Stimulated activated CD4-positive, alpha-beta T cell treated with anti-CD3 and anti-CD28 coated beads, Interleukin-2, amount 100 ng/mL, for 48 hours (primary cell): Measurements from ENCODE around the gene ROGDI.
"Not testable (repeated sequence)": the region's sequence is repeated elsewhere in the genome, so short reads cannot be mapped to it uniquely, and the experiment has no call there.

ENCODE experiments used
- DNase-seq, 2 donors: peaks; one replicate each; pipeline ENCODE4 v3.0.0-alpha.2; 2020

Gene ROGDI

DNA sequence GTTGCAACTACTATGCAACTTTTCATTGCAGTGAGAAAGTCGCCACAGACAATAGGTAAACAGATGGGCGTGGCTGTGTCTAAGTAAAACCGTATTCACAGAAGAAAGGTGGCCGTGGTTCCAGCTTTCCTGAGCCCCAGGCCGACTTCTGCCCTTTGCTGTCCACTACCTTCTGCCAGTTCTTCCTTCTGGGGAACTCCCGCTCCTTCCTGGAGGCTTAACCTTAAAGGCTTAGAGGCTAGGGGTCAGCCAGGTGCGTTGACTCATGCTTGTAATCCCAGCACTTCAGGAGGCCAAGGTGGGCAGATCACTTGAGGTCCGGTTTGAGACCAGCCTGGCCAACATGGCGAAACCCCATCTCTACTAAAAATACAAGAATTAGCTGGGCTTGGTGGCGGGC is 12.2 kb downstream of the ROGDI start:
- DNase-seq = no peak

- no peak for DNase-seq
Measured at GRCh38 chr16:4788910-4789309, 13.5 kb downstream of the ROGDI start.

GRCh38 chr16:4788489-4788889 is 13.9 kb downstream of the ROGDI start:
- DNase-seq = no peak

DNA sequence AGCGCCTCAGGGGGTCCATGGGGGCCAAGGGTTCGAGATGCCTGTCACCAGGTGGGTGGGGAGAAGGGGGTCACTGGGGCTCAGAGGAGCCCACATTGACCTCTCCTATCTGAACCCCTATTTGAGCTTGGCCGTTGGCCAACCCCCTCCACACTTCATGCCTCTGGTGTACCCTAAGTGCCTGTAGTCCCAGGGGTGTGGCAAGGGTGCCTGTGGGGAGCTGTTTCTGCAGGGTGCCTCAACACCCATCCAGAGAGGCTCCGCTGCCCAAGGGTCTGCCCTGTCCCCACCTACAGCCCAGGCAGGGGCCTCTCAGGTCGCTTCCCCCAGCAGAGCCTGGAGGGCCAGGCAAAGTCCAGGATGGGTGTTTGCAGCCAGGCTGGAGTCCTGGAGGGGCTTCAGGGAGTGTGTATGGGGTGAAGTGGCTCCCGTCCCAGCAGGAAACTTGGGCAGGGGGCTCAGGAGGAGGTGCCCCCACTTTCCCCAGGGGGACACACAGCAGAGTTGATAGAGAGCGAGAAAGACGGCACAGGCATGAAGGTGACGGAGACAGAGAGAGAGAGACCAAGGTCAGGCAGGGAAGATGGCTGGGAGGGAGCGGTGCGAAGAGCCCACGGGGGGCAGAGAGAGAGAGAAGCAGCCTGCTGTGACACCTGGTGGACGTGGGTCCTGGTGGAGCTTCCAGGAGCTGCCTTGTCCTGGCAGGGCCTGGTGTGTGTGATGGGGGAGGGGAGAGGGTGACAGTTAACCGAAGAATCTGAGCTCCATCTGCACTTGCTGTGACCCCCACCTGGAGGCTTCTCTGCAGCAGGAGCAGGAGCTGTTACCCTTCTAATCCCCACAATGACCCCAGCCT is 14.6 kb downstream of the ROGDI start, which contains the start of gene SEPTIN12:
Gene SEPTIN12 (minus strand): TSS at position 719 of the 856 bp plus-strand sequence. CDS start 700 bp downstream, at position 19.
- DNase-seq = no peak

- no peak for DNase-seq
Measured at GRCh38 chr16:4787068-4787467, 15.4 kb downstream of the ROGDI start.

DNA sequence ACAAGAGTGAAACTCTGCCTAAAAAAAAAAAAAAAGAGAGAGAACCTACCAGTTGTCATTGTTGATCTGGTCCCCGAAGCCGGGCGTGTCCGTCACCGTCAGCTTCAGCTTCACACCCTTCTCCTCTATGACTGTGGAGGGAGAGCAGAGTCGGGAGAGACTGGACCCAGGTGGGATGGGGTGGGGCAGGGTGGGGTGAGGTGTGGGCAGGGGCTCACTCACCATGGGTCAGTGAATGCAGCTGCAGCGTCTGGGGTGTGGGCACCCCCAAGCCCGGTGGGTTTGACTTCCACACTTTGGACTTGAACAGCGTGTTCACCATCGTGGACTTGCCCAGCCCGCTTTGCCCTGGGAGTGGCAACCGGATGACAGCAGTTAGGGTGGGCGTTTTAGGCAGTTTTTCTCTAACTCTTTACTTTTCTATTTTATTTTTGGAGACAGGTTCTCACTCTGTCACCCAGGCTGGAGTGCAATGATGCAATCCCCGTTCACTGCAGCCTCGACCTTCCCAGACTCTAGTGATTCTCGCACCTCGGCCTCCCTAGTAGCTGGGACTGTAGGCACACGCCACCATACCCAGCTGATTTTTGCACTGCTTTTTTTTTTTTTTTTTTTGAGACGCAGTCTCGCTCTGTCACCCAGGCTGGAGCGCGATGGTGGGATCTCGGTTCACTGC is 16.5 kb downstream of the ROGDI start:
- DNase-seq = no peak

DNA sequence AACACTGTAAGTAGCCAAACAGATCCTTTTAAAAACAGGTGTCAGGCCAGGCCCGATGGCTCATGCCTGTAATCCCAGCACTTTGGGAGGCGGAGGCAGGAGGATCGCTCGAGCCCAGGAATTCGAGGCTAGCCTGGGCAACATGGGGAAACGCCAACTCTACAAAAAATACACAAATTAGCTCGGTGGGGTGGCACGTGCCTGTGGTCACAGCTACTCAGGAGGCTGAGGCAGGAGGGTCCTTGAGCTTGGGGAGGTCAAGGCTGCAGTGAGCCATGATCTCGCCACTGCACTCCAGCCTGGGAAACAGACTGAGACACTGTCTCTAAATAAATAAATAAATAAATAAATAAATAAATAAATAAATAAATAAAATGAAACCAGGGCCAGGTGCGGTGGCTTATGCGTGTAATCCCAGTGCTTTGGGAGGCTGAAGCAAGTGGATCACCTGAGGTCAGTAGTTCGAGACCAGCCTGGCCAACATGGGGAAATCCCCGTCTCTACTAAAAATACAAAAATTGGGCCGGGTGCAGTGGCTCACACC is 17.9 kb downstream of the ROGDI start:
- not testable (repeated sequence) for DNase-seq

- no peak for DNase-seq
Measured at GRCh38 chr16:4783951-4784336, 18.5 kb downstream of the ROGDI start.

DNA sequence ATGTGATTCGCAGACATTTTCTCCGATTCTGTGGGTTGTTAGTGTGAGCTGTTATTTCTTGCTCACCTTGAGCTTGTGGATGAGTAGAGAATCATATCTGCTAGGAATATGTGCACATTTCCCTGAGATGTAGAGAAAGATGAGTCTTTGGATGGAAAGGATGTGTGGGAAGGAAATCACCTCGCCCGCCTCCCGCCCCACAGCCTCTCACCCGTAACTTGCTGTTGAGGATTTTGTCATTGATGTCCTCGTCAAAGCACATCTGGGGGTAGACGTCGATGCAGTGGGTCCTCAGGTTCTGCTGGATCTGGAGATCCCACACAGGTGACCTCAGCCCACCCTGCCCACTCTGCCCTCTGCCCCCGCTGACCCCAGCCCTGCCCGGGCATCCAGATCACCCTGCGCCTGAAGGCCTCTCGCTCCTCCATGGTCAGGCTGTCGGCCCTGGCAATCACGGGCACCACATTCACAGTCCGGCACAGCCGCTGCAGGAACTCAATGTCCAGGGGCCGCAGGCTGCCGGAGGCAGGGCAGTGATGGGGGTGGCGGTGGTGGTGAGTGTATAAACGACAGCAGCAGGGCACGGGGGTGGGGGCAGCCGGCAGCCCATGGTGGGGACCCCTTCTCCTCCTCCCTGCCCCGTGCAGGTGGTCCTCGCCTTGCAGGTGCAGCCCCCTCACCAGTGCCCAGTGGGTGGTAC is 19.0 kb downstream of the ROGDI start:
- DNase-seq = no peak

- DNase-seq = no peak
Measured at GRCh38 chr16:4780235-4780634, 22.2 kb downstream of the ROGDI start.

DNA sequence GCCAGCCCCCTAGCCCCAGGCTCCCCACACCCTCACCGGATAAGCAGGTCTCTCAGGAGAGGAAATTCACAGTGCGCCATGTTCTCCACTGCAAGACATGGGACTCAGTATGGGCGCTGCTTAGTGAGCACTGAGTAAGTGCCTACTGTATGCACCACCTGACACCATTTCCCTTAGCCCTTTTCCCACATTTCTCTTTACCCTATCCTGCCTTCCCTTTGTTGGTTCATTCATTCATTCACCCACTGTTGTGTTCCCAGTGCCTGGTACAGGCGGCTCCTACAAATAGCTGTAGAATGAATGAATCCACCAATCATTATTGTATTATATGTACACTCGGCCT is 24.4 kb downstream of the ROGDI start:
- no peak for DNase-seq

DNA sequence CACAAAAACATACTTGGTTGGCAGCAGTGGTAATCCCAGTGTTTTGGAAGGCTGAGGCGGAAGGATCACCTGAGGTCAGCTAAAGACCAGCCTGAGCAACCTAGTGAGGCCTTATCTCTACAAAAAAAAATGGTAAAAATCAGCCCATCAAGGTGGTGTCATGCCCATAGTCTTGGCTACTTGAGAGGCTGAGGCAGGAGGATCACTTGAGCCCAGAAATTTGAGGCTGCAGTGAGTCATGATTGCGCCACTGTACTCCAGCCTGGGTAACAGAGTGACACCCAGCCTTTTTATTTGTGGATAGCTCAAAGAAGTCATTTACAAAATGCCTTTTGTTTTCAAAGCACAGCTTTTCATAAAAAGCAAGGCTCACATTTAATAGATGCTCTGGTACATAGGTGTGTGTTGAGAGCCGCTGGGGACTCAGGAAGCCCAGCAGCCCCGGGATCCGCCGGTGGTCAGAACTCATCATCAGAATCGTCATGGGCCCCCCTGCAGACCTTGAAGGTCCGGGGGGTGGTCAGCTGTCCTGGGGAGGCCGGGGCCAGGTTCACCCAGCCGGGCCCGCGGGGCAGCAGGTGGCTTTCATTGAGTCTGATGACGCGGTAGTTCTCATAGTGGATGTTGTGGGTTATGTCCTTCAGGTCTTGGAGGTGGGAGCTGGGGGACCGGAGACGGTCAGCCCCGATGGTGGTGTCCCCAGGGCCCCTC is 24.9 kb downstream of the ROGDI start:
- DNase-seq = no peak

DNA sequence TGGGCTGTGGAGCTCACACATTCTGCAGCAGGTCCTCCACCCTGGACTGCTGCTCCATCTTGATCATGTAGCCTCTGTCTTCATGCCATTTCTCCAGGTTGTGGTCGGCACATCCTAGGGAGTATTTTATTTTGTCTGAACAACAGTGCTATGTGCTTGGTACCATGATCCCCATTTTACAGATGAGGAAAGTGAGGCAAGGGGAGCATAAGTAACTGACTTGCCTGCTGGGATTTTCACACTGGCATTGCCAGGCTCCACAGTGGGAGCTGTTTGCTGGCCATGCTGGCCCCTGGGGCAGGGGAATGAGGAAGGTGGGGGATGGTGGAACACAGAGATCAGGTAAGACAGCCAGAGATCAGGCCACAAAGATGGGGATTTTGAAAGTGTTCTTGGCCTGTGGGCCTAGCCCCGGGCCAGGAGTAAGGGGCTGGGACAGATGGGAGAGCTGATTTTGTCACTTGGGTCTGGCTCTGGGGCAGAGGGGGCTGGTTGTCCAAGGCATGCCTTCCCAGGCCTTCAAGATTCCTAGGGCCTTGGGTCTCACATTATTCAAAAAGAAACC is 26.2 kb downstream of the ROGDI start:
- DNase-seq = no peak

GRCh38 chr16:4775005-4775404 is 27.4 kb downstream of the ROGDI start:
- DNase-seq = no peak

GRCh38 chr16:4772351-4772750 is 30.1 kb downstream of the ROGDI start:
- no peak for DNase-seq

DNA sequence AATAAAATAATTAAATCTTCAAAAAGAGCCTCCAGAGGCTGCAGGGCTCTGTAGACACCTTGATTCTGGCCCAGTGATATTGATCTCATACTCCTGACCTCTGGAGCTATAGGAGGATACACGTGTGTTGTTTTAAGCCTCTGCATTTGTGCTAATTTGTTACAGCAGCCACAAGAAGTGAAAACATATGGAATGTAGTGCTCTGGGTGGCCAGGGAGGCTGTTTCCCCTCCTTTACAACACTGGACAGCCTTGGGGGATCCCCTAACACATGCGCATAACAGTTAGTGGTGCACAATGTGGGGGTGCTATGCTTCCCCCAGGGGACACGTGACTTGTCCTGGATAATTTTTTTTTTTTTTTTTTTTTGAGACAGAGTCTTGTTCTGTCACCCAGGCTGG is 30.8 kb downstream of the ROGDI start:
- no peak for DNase-seq

- no peak for DNase-seq
Measured at GRCh38 chr16:4769306-4769638, 33.2 kb downstream of the ROGDI start.

- peak; percentile 89 to 92 for DNase-seq
Measured at GRCh38 chr16:4768549-4769305, 33.7 kb downstream of the ROGDI start.

GRCh38 chr16:4767872-4768548 is 34.4 kb downstream of the ROGDI start:
- DNase-seq = peak in 1 of 2 donors; percentile 16

- peak; percentile 98 to 99 for DNase-seq
Measured at GRCh38 chr16:4766875-4767628, 35.4 kb downstream of the ROGDI start, which contains the start of gene ZNF500. Gene ZNF500 (minus strand): TSS chr16:4767162. CDS start chr16:4765978, 1,184 bp downstream.
